NT2/D1 (cell line): ENCODE data around the gene BBS9.

Experiments
- SUZ12 ChIP-seq: IDR thresholded peaks from 2 replicates; pipeline ENCODE4 v1.6.1; 2011; ENCODE audit not compliant: insufficient read length, insufficient read depth; ENCODE audit errors: extremely low read depth
- YY1 ChIP-seq: IDR thresholded peaks from 2 replicates; pipeline ENCODE4 v1.6.1; 2011; ENCODE audit not compliant: insufficient read length, insufficient read depth
- ZNF274 ChIP-seq: IDR thresholded peaks from 2 replicates; pipeline ENCODE4 v1.6.1; 2011; ENCODE audit warnings: mild to moderate bottlenecking, low read depth, low read length

DNA sequence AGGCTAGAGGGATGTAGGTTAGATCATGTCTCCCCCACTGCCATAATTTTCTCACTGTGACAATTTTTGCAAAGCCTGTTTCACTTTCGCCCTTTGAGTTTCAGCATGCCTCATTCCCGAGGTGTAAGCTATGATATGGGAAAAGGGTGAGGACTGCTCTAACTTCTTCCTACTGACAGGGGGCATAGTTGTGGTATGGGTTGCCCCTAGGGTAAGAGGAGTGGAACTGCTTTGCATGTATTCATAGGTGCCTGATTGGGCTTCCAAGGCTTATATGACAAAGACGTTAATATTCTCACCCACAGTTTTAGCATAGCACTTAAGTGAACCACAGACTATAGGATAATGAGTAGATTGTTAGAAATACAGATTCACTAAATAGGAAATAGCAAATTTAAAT lies 148.7 kb downstream of the BBS9 start:
- TF ChIP-seq YY1 (no peak), SUZ12 (no peak), ZNF274 (no peak)
